Astrocyte of the spinal cord (primary cell): ENCODE results near the gene SLC1A2.

Experiments
- DNase-seq: peaks from one replicate; pipeline ENCODE4 v3.0.0; 2011; ENCODE audit warnings: low read depth, low spot score
- H3K4me3 ChIP-seq: 2 replicates; pipeline ENCODE4 v1.5.1; 2011; ENCODE audit warnings: low read depth, mild to moderate bottlenecking, low read length, moderate library complexity
- in situ Hi-C: cut with HindIII; loops from 2 replicates; pipeline ENCODE4 v1.10.0; 2017; ENCODE audit warnings: low sequenced_read_pairs
- TF ChIP-seq, protein P1 (sequence below): IDR thresholded peaks from 2 replicates; pipeline ENCODE4 v1.5.1; 2012; ENCODE audit warnings: low read depth, mild to moderate bottlenecking, low read length, inconsistent platforms

Gene SLC1A2

DNA sequence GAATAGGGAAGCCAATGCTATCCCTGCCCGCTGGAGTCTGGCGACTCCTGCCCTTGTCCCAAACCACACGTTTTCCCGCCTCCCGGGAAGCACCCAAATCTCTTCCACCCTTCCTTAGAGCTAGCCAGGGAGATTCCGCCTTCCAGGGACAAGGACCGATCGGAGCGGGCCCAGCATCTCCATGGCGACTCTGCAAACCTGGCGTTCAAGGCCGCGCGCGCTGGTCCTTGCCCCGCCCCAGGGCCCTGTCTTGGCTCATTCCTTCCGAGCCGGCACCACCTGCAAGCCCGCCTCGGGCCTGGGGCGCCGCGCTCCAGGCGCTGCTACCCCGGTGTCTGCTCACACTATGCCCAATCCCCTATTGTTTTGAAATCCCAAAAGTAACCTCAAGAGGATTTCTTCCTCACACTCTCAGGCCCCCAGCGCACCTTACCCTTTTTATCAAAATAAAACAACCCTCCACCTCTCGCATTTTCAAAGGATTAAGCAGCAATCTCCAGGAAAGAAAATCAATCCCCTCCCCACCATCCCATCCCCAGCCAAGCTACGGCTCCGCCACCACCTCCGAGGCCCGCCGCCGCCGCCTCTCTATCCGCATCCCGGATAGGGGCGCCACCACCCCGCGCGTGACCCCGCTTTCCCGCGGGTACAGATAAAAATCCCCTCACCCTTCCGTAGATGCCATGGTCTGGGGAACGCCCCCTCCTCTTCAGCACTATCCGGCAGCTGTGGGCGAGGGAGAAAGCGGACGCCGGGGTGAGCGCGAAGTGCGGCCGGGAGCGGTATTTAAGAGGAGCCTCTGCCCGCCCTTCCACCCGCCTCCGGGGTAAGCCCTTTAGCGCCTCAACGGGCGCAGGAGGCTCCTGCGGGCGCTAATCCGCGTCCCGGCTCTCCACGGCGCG lies 825 bp downstream of the SLC1A2 start:
- peak; percentile 12 for DNase-seq
- in situ Hi-C loops: no loop called here
- peak overlapping the region; percentile 3 for H3K4me3 ChIP-seq
- TF ChIP-seq, protein P1, sequence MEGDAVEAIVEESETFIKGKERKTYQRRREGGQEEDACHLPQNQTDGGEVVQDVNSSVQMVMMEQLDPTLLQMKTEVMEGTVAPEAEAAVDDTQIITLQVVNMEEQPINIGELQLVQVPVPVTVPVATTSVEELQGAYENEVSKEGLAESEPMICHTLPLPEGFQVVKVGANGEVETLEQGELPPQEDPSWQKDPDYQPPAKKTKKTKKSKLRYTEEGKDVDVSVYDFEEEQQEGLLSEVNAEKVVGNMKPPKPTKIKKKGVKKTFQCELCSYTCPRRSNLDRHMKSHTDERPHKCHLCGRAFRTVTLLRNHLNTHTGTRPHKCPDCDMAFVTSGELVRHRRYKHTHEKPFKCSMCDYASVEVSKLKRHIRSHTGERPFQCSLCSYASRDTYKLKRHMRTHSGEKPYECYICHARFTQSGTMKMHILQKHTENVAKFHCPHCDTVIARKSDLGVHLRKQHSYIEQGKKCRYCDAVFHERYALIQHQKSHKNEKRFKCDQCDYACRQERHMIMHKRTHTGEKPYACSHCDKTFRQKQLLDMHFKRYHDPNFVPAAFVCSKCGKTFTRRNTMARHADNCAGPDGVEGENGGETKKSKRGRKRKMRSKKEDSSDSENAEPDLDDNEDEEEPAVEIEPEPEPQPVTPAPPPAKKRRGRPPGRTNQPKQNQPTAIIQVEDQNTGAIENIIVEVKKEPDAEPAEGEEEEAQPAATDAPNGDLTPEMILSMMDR: no peak

DNA sequence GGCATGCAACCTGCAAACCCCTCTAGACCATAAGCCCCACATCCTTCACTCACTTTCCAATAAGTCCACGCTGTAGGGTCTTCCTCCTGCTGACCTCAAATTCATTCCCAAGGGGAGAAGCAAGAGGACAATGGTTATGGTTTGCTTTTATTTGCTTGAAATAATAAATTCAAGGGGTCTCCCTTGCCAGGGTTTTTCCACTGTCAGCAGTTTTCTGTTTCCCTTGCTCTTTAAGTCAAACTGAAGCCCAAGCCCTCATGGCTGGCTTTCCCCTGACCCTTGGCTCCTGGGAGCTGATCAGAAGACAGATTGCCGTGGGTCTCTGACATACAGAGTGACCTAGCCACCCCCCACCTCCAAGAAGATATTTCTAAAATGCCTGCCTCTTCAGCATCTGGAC lies 3.9 kb downstream of the SLC1A2 start:
- no peak for DNase-seq

DNA sequence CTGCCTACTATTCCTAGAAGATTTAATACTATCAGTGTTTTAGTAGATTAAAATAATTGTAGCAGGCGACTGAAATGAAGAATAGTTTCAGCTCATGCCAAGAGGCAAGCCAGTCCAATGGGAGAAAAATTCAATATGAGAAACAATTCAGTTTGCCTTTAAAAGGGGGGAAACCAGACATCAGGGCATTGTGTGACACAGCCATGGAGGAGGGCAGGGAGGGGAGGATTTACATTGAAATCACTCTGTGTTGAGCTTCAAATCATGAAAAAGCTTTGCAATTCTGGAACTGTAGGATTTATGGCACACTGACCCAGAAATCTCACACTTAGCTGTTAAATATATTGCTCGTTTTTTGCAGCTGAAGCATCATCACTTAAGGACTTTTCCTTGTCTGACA lies 4.6 kb downstream of the SLC1A2 start:
- TF ChIP-seq, protein P1: no peak
- no peak overlapping the region for H3K4me3 ChIP-seq
- in situ Hi-C loops: no loop called here
- no peak for DNase-seq

More for the DNA sequence above, 3.9 kb downstream of the SLC1A2 start:
- TF ChIP-seq, protein P1: no peak
- H3K4me3 ChIP-seq: no peak overlapping the region
- in situ Hi-C loops: no loop called here

DNA sequence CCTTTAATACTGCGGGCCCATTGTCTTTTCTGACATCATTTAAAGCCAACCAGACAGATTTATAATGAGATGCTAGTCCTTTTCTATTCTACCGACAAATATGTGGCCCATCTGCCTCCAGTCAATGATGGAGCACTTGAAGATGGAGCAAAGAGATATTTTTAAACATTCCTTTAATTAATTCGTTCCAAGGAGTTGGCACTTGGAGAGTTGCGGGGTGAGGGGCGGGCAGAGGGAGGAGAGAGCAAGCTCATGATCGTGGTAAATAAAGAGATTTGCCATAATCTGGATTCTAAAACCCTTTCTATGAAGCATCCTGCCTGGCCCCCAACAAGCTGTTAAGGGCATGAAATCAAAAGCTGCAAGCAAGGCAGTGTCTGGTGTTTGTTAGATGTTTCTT lies 5.0 kb downstream of the SLC1A2 start:
- DNase-seq: no peak
- in situ Hi-C loops: no loop called here

DNA sequence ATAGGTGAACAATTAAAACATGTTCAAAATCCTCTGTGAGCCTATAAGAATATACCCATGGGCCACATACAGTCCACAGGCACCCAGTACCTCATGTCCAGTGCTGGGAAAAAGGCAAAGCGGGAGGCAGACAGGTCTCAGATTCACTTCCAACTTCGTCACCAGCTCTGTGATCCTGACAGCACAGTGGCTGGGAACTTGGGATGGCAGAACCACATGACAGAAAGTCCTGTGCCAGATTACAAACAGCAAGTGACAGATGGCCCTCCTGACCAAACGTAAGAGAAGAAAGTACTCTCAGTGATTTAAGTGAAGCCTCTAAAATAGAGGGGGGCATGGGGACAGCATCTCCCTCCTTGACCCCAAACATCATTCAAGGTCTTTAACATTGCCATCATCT lies 5.8 kb downstream of the SLC1A2 start:
- H3K4me3 ChIP-seq: no peak overlapping the region
- TF ChIP-seq, protein P1: no peak
- DNase-seq: no peak
- in situ Hi-C loops: no loop called here

More for the DNA sequence above, 5.0 kb downstream of the SLC1A2 start:
- H3K4me3 ChIP-seq: no peak overlapping the region
- TF ChIP-seq, protein P1: no peak

DNA sequence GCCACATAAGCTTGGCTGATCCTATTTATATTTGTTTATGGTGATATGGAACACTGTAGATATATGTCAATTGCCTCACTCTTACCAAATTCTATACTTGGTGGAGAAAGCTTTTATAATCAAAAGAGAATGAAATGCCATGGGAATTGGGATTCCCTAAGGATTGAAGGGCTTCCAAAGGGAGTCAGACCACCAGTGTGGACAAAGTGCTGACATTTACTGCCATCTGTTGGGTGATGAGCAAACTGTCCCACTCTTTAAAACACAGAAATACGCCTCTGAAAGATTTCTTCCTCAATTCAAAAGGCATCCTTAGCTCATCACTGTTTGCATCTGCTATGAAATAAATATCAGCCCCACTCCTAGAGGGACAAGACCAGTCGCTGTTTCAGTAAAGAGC lies 7.1 kb downstream of the SLC1A2 start:
- no peak for DNase-seq

More for the DNA sequence above, 7.1 kb downstream of the SLC1A2 start:
- in situ Hi-C loops: no loop called here
- TF ChIP-seq, protein P1: peak; percentile 59
- H3K4me3 ChIP-seq: no peak overlapping the region
